ENCODE measurements around the gene OMP. TPM values are rescaled to one million over a fixed set of nuclear protein-coding genes. Genes with fewer than 3 reads are reported as not detected.

The OMP gene
- total and polyA plus RNA-seq, 2 experiments from 2014 or later: not detected

- TF ChIP-seq EZH2 (IDR thresholded peaks at IDR 0.05; ENCODE audit: borderline replicate concordance) (no peak), CTCF (IDR thresholded peaks at IDR 0.05; ENCODE audit: poor library complexity) (no peak), EZH2phosphoT487 (IDR thresholded peaks at IDR 0.05; ENCODE audit: low read depth, severe bottlenecking, unreplicated experiment) (no peak)
- H4K20me1 ChIP-seq (ENCODE audit: insufficient read depth, poor library complexity, severe bottlenecking): no peaks in the 10 kb centered on the region
- no peak overlapping the region for H2AFZ ChIP-seq
- H3K9me2 ChIP-seq (replicated peaks; ENCODE audit: insufficient read depth): no peaks in the 10 kb centered on the region
- no peak overlapping the region for H3K4me2 ChIP-seq
- H3K4me3 ChIP-seq: no peak overlapping the region
- WGBS (ENCODE audit: low lambda C conversion rate, missing lambda C conversion rate): 94% methylated on average over 20 of the region's 20 CpGs
- no peak overlapping the region for H3K27ac ChIP-seq
- no peaks in the 10 kb centered on the region for H3K36me3 ChIP-seq (replicated peaks; ENCODE audit: insufficient read depth, low read depth)
- DNase-seq (ENCODE audit: low spot score): no peak
- H3K27me3 ChIP-seq: no peaks in the 10 kb centered on the region
- no peaks in the 10 kb centered on the region for H3K9me3 ChIP-seq (ENCODE audit: low read depth)
- H3K79me2 ChIP-seq: no peaks in the 10 kb centered on the region
- H3K4me1 ChIP-seq (ENCODE audit: insufficient read depth): peaks cover 7% of the 10 kb centered on the region
Measured at GRCh38 chr11:77112641-77113381, 10.2 kb downstream of the OMP start.

- H3K9me2 ChIP-seq (replicated peaks; ENCODE audit: insufficient read depth): no peaks in the 10 kb centered on the region
- H3K79me2 ChIP-seq: no peaks in the 10 kb centered on the region
- H3K27me3 ChIP-seq: no peaks in the 10 kb centered on the region
- H3K4me1 ChIP-seq (ENCODE audit: insufficient read depth): no peaks in the 10 kb centered on the region
- peak; percentile 67 for DNase-seq (ENCODE audit: low spot score)
- no peaks in the 10 kb centered on the region for H4K20me1 ChIP-seq (ENCODE audit: insufficient read depth, poor library complexity, severe bottlenecking)
- H3K9me3 ChIP-seq (ENCODE audit: low read depth): no peaks in the 10 kb centered on the region
- H3K4me3 ChIP-seq: no peak overlapping the region
- no peak overlapping the region for H3K27ac ChIP-seq
- 68% methylated on average over 8 of the region's 8 CpGs for WGBS (ENCODE audit: low lambda C conversion rate, missing lambda C conversion rate)
- no peak overlapping the region for H2AFZ ChIP-seq
- H3K4me2 ChIP-seq: no peak overlapping the region
- H3K36me3 ChIP-seq (replicated peaks; ENCODE audit: insufficient read depth, low read depth): no peaks in the 10 kb centered on the region
- TF ChIP-seq EZH2 (IDR thresholded peaks at IDR 0.05; ENCODE audit: borderline replicate concordance): no peak
- TF ChIP-seq EZH2phosphoT487 (IDR thresholded peaks at IDR 0.05; ENCODE audit: low read depth, severe bottlenecking, unreplicated experiment): no peak
- TF ChIP-seq CTCF (IDR thresholded peaks at IDR 0.05; ENCODE audit: poor library complexity): peak; percentile 58
Measured at GRCh38 chr11:77113382-77114088, 10.9 kb downstream of the OMP start.

DNA sequence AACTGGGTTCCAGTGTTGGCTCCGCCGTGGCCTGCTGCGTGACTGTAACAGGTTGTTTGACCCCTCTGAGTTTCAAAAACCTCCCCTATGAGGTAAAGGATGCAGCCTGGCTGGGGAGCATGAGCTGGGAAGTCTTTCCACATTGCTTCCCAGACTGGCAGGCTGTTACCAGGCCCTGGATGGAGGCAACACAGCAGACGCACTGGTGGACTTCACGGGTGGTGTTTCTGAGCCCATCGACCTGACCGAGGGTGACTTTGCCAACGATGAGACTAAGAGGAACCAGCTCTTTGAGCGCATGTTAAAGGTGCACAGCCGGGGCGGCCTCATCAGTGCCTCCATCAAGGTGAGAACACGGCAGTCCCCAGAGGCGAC is 11.4 kb downstream of the OMP start:
- Histone ChIP-seq H3K4me3 (no peak overlapping the region), H3K79me2 (no peaks in the 10 kb centered on the region), H3K27ac (no peak overlapping the region), H4K20me1 (ENCODE audit: insufficient read depth, poor library complexity, severe bottlenecking) (no peaks in the 10 kb centered on the region), H3K4me1 (ENCODE audit: insufficient read depth) (no peaks in the 10 kb centered on the region), H3K9me2 (replicated peaks; ENCODE audit: insufficient read depth) (no peaks in the 10 kb centered on the region), H3K27me3 (no peaks in the 10 kb centered on the region), H3K9me3 (ENCODE audit: low read depth) (no peaks in the 10 kb centered on the region), H3K4me2 (no peak overlapping the region), H2AFZ (no peak overlapping the region), H3K36me3 (replicated peaks; ENCODE audit: insufficient read depth, low read depth) (no peaks in the 10 kb centered on the region)
- WGBS (ENCODE audit: low lambda C conversion rate, missing lambda C conversion rate): 96% methylated on average over 13 of the region's 13 CpGs
- no peak for TF ChIP-seq CTCF (IDR thresholded peaks at IDR 0.05; ENCODE audit: poor library complexity)
- TF ChIP-seq EZH2phosphoT487 (IDR thresholded peaks at IDR 0.05; ENCODE audit: low read depth, severe bottlenecking, unreplicated experiment): no peak
- no peak for TF ChIP-seq EZH2 (IDR thresholded peaks at IDR 0.05; ENCODE audit: borderline replicate concordance)
- DNase-seq (ENCODE audit: low spot score): no peak
